ENCODE results near the gene TMEM132D. TPM values are rescaled to one million over a fixed set of nuclear protein-coding genes. Genes with fewer than 3 reads are reported as not detected.

Gene TMEM132D
- total and polyA plus RNA-seq, 2 of the 8 experiments (the other 6 are each of a cell fraction or from before 2014, with no cell fraction given), result 3.5 to 10.1 TPM

DNA sequence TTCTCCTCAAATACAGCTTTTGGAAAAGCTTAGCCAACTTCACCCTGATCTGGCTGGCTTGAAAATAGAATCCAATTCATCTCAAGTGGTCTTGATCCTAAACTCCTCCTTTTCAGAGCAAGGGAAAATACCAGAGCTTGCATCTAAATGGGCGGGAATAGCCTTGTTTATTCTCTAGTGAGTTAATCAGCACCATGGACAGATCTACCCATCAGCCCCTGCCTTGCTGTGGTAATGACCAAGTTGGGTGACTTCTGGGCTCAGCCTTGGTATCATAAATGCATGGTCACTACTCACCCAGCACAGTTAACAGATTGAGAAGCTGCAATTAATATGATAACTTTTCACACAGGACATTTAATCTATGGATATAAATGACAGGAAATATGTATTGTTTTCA lies 853.9 kb downstream of the TMEM132D start (continued):
- TF ChIP-seq, protein P1, sequence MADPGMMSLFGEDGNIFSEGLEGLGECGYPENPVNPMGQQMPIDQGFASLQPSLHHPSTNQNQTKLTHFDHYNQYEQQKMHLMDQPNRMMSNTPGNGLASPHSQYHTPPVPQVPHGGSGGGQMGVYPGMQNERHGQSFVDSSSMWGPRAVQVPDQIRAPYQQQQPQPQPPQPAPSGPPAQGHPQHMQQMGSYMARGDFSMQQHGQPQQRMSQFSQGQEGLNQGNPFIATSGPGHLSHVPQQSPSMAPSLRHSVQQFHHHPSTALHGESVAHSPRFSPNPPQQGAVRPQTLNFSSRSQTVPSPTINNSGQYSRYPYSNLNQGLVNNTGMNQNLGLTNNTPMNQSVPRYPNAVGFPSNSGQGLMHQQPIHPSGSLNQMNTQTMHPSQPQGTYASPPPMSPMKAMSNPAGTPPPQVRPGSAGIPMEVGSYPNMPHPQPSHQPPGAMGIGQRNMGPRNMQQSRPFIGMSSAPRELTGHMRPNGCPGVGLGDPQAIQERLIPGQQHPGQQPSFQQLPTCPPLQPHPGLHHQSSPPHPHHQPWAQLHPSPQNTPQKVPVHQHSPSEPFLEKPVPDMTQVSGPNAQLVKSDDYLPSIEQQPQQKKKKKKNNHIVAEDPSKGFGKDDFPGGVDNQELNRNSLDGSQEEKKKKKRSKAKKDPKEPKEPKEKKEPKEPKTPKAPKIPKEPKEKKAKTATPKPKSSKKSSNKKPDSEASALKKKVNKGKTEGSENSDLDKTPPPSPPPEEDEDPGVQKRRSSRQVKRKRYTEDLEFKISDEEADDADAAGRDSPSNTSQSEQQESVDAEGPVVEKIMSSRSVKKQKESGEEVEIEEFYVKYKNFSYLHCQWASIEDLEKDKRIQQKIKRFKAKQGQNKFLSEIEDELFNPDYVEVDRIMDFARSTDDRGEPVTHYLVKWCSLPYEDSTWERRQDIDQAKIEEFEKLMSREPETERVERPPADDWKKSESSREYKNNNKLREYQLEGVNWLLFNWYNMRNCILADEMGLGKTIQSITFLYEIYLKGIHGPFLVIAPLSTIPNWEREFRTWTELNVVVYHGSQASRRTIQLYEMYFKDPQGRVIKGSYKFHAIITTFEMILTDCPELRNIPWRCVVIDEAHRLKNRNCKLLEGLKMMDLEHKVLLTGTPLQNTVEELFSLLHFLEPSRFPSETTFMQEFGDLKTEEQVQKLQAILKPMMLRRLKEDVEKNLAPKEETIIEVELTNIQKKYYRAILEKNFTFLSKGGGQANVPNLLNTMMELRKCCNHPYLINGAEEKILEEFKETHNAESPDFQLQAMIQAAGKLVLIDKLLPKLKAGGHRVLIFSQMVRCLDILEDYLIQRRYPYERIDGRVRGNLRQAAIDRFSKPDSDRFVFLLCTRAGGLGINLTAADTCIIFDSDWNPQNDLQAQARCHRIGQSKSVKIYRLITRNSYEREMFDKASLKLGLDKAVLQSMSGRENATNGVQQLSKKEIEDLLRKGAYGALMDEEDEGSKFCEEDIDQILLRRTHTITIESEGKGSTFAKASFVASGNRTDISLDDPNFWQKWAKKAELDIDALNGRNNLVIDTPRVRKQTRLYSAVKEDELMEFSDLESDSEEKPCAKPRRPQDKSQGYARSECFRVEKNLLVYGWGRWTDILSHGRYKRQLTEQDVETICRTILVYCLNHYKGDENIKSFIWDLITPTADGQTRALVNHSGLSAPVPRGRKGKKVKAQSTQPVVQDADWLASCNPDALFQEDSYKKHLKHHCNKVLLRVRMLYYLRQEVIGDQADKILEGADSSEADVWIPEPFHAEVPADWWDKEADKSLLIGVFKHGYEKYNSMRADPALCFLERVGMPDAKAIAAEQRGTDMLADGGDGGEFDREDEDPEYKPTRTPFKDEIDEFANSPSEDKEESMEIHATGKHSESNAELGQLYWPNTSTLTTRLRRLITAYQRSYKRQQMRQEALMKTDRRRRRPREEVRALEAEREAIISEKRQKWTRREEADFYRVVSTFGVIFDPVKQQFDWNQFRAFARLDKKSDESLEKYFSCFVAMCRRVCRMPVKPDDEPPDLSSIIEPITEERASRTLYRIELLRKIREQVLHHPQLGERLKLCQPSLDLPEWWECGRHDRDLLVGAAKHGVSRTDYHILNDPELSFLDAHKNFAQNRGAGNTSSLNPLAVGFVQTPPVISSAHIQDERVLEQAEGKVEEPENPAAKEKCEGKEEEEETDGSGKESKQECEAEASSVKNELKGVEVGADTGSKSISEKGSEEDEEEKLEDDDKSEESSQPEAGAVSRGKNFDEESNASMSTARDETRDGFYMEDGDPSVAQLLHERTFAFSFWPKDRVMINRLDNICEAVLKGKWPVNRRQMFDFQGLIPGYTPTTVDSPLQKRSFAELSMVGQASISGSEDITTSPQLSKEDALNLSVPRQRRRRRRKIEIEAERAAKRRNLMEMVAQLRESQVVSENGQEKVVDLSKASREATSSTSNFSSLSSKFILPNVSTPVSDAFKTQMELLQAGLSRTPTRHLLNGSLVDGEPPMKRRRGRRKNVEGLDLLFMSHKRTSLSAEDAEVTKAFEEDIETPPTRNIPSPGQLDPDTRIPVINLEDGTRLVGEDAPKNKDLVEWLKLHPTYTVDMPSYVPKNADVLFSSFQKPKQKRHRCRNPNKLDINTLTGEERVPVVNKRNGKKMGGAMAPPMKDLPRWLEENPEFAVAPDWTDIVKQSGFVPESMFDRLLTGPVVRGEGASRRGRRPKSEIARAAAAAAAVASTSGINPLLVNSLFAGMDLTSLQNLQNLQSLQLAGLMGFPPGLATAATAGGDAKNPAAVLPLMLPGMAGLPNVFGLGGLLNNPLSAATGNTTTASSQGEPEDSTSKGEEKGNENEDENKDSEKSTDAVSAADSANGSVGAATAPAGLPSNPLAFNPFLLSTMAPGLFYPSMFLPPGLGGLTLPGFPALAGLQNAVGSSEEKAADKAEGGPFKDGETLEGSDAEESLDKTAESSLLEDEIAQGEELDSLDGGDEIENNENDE (IDR thresholded peaks at IDR 0.05; ENCODE audit: insufficient replicate concordance, low read length), result no peak
- no peak for TF ChIP-seq TCF12 (IDR thresholded peaks at IDR 0.05; ENCODE audit: low read depth, low read length)
- TF ChIP-seq, protein P2, sequence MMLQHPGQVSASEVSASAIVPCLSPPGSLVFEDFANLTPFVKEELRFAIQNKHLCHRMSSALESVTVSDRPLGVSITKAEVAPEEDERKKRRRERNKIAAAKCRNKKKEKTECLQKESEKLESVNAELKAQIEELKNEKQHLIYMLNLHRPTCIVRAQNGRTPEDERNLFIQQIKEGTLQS (IDR thresholded peaks at IDR 0.05; ENCODE audit: insufficient read depth, low read depth, low read length), result no peak
- TF ChIP-seq CEBPB (IDR thresholded peaks at IDR 0.05; ENCODE audit: low read depth, low read length), result no peak
- no peak for TF ChIP-seq ZNF274 (IDR thresholded peaks at IDR 0.05; ENCODE audit: borderline replicate concordance, extremely low read depth, low read length)
- TF ChIP-seq RAD21 (IDR thresholded peaks at IDR 0.05 in 1 of 2, conservative IDR thresholded peaks at IDR 0.05 in 1 of 2; ENCODE audit: low read depth in 2 of 2, low read length in 2 of 2), result peak in 1 of 2 experiments; percentile 29; a peak in 2 of 4 replicates
- TF ChIP-seq, protein P3, sequence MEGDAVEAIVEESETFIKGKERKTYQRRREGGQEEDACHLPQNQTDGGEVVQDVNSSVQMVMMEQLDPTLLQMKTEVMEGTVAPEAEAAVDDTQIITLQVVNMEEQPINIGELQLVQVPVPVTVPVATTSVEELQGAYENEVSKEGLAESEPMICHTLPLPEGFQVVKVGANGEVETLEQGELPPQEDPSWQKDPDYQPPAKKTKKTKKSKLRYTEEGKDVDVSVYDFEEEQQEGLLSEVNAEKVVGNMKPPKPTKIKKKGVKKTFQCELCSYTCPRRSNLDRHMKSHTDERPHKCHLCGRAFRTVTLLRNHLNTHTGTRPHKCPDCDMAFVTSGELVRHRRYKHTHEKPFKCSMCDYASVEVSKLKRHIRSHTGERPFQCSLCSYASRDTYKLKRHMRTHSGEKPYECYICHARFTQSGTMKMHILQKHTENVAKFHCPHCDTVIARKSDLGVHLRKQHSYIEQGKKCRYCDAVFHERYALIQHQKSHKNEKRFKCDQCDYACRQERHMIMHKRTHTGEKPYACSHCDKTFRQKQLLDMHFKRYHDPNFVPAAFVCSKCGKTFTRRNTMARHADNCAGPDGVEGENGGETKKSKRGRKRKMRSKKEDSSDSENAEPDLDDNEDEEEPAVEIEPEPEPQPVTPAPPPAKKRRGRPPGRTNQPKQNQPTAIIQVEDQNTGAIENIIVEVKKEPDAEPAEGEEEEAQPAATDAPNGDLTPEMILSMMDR (IDR thresholded peaks at IDR 0.05; ENCODE audit: control extremely low read depth in 1 of 3, insufficient read depth in 1 of 3, low read depth in 1 of 3, low read length in 3 of 3), result no peak

Measured in H1 (cell line).